ENCODE data around the gene OR2M3.

GRCh38 chr1:248187363-248187762, 9.7 kb upstream of the OR2M3 start:
- no peak for TF ChIP-seq RAD21 (IDR thresholded peaks at IDR 0.05; ENCODE audit: low read length)
- no peak for TF ChIP-seq CTCF (conservative IDR thresholded peaks at IDR 0.05; ENCODE audit: low read depth, low read length)
- TF ChIP-seq POLR2A (IDR thresholded peaks at IDR 0.05; ENCODE audit: low read depth, low read length): no peak
- TF ChIP-seq RCOR1 (IDR thresholded peaks at IDR 0.05; ENCODE audit: insufficient replicate concordance, low read length): no peak
- TF ChIP-seq RFX5 (IDR thresholded peaks at IDR 0.05; ENCODE audit: low read depth, low read length): no peak
- no peak for TF ChIP-seq CHD1 (IDR thresholded peaks at IDR 0.05; ENCODE audit: low read depth, low read length)
- TF ChIP-seq CEBPB (IDR thresholded peaks at IDR 0.05; ENCODE audit: low read depth, low read length): no peak
- no peak for TF ChIP-seq ELK1 (IDR thresholded peaks at IDR 0.05; ENCODE audit: borderline replicate concordance, low read depth, low read length)
- no peak for TF ChIP-seq BHLHE40 (IDR thresholded peaks at IDR 0.05; ENCODE audit: low read depth, low read length)
